Stimulated activated CD4-positive, alpha-beta T cell treated with anti-CD3 and anti-CD28 coated beads, Interleukin-1b, Interleukin-23, amount 100 ng/mL, for 1 hour (primary cell): ENCODE data around the gene KRTAP10-3.

Experiments used
- DNase-seq, 2 donors: peaks; one replicate each; pipeline ENCODE4 v3.0.0-alpha.2; 2020; ENCODE audit warnings: low read depth in 2 of 2

Gene KRTAP10-3

GRCh38 chr21:44529503-44530125 is 29.0 kb downstream of the KRTAP10-3 start:
- DNase-seq: no peak

DNA sequence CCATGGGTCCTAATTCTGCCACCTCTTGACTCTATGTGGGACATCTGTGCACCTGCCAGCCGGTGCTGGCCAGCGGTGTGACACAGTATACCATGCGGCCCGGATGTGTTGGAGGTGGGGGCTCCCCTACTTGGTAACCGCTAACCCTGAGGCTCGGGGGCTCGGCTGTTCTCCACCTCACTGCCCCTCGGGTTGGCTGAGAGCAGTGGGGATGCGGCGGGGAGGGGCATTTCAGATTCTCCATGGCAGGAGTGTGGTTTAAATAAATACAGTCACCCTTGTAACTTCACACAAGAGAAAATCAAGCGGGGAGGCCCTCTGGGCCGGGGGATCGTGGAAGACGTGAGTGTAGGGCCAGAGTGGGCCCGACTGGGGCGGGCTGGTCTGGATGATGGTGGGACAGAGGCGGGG is 29.6 kb downstream of the KRTAP10-3 start:
- no peak for DNase-seq

GRCh38 chr21:44528634-44528995 is 30.0 kb downstream of the KRTAP10-3 start:
- DNase-seq: no peak

DNA sequence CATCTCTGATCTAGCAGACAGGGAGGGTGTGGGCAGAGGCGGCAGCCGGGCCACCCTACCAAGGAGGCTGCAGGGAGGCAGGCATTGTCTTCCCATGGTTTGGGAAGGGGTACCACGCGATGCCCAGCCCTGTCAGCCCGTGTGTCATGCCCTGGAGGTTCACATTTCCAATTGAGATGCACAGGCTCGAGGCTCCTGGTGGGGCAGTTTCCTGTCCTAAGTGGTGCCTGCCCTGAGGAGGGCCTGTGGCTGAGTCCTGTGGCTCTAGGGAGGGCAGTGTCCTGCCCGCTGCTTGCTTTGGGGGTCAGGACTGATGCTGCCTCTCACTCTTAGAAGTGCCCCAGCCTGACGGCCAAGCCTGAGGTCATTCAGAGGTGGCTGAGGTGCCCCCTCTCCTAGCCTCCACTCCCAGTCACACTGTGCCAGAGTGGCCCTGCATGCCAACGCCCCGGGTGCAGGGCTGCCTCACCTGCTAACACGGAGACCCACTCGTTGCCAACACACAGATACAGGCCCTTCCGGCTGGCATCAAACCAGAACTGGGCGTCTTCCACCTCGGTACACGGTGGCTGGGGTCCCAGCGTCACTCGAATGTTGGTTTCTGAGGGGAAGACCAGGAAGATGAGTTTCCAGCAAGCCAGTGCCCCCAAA is 30.5 kb downstream of the KRTAP10-3 start:
- DNase-seq: no peak

GRCh38 chr21:44527156-44527982 is 31.2 kb downstream of the KRTAP10-3 start:
- no peak for DNase-seq

GRCh38 chr21:44526096-44526997 is 32.2 kb downstream of the KRTAP10-3 start:
- DNase-seq: no peak

- no peak for DNase-seq
Measured at GRCh38 chr21:44525391-44526095, 33.1 kb downstream of the KRTAP10-3 start.

DNA sequence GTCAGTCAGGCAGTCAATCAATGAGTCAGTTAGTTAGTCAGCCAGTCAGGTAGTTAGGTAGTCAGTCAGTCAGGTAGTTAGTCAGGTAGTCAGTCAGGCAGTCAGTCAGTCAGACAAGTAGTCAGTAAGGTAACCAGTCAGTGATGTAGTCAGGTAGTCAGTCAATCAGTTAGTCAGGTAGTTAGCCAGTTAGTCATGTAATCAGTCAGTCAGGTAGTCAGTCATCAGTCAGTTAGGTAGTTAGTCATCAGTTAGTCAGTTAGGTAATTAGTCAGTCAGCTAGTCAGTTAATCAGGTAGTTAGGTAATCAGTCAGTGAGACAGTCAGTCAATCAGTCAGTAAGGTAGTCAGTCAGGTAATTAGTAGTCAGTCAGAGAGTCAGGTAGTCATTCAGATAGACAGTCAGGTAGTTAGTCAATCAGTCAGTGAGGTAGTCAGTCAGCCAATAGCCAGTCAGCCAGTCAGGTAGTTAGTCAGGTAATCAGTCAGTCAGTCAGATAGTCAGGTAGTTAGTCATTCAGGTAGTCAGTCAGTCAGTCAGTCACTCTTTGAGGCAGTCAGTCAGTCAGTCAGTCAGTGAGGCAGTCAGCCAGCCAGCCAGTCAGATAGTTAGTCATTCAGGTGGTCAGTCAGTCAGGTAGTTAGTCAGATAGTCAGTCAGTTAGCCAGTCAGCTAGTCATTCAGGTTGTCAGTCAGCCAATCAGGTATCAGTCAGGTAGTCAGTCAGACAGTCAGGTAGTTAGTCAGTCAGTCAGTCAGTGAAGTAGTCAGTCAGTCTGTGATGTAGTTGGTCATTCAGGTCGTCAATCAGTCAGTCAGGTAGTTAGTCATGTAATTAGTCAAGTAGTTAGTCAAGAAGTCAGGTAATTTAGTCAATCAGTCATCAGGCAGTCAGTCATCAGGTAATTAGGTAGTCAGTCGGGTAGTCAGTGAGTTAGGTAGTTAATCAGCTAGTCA is 33.9 kb downstream of the KRTAP10-3 start:
- DNase-seq: no peak

GRCh38 chr21:44523567-44524413 is 34.8 kb downstream of the KRTAP10-3 start:
- DNase-seq: no peak

DNA sequence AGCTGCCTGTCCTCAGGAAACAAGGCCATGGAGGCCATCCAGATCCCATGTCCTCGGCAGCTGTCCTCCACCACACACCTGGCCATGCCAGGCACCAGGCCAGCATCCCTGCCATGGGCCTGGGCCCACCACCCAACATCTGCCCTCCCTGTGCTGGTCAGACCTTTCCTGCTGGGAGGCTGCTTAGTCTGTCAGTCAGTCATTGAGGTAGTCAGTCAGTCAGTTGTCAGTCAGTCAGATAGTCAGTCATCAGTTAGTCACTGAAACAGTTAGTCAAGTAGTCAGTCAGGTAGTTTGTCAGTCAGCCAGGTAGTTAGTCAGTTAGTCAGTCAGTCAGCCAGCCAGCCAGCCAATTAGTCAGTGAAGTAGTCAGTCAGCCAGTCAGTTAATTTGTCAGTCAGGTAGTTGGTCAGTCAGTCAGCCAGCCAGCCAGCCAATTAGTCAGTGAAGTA is 35.8 kb downstream of the KRTAP10-3 start:
- DNase-seq: no peak

- DNase-seq: no peak
Measured at GRCh38 chr21:44521928-44522752, 36.5 kb downstream of the KRTAP10-3 start.

GRCh38 chr21:44521301-44521927 is 37.2 kb downstream of the KRTAP10-3 start:
- no peak for DNase-seq

- no peak for DNase-seq
Measured at GRCh38 chr21:44520326-44521300, 38.0 kb downstream of the KRTAP10-3 start.

DNA sequence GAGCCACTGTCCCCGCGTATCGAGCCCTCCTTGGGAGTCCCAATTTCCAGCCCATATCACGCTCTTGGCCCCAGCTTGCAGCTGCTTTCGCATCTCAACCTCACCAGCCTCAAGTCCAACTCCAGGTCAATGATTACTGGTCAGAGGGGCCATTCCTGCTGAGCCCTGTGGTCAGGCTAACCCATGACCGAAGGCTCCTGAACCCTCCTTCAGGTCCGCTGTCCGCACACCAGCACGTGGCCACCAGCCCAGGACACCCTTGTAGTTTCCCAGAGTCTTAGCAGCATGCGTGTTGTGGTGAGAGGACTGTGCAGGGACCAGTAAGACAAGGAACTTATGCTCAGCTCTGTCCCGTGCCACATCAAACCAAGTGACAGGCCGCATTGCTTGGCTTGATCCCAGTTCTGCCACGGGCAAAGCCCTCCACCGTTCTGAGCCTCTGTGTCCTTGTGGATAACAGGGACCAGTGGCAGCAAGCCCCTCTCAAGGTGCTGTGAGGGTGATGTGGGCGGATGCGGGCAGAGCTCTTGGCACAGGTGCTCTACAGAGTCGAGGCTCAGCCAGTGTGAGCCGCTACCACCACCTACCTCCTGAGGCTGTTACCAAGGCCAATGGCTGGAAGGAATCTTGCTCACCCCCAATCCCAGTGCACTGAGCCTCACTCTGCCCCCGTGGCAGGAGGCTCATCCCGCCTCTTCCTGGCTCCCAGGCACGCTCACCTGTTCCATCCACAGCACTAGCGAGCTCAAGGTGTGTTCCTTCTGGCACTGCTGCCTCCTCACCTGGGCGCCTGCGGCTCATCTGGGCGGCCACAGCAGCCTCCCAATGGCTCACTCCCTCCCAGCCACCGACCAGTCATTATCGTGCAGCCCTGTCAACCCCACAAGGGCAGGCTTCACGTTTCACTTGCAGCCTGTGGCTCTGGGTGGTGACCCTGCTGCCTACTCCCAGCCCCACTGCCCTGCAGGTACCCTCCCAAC is 39.0 kb downstream of the KRTAP10-3 start:
- DNase-seq: no peak

GRCh38 chr21:44518686-44519085 is 39.9 kb downstream of the KRTAP10-3 start:
- DNase-seq: no peak
